Ovary (tissue), 3 donors: ENCODE data around the gene RRP15.

Experiments
- EP300 ChIP-seq: sonication (generic); formaldehyde crosslinking; IDR thresholded peaks from one replicate; pipeline ENCODE4 v1.6.1; 2017; ENCODE audit warnings: antibody characterized with exemption
- POLR2A ChIP-seq: fragments of 450-650 bp; IDR thresholded peaks from one replicate; pipeline ENCODE4 v1.6.1; 2017; ENCODE audit warnings: antibody characterized with exemption, mild to moderate bottlenecking, moderate library complexity
- TF ChIP-seq, protein P1 (sequence below), 3 donors: fragments of 450-650 bp in 2 of 3; fragments of 200-600 bp in 1 of 3; IDR thresholded peaks; one replicate each; pipeline versions ENCODE4 v1.5.1 to v1.8.0; 2016 to 2022; ENCODE audit warnings: antibody characterized with exemption in 3 of 3, mild to moderate bottlenecking in 1 of 3
- donor health status: DM: no; HTN: no; CAD: no.

DNA sequence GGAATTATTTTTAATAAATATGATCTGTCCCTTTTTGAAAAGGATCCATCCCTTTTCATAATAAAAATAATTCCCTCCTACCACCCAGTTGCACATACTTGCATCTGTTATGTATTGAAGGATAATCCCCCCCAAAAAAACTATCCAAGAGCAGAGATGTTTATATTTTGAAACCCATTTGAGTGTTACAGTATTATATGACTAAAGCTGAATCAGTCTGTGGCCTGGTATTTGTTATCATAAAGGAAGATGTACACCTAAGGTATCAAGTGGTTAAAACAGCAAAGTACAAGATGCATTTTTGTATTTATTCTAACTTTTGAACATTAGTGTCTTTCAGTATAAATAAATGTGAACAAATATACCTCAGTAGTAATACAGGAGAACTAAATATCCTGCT, 47.3 kb downstream of the RRP15 start:
- TF ChIP-seq, protein P1, sequence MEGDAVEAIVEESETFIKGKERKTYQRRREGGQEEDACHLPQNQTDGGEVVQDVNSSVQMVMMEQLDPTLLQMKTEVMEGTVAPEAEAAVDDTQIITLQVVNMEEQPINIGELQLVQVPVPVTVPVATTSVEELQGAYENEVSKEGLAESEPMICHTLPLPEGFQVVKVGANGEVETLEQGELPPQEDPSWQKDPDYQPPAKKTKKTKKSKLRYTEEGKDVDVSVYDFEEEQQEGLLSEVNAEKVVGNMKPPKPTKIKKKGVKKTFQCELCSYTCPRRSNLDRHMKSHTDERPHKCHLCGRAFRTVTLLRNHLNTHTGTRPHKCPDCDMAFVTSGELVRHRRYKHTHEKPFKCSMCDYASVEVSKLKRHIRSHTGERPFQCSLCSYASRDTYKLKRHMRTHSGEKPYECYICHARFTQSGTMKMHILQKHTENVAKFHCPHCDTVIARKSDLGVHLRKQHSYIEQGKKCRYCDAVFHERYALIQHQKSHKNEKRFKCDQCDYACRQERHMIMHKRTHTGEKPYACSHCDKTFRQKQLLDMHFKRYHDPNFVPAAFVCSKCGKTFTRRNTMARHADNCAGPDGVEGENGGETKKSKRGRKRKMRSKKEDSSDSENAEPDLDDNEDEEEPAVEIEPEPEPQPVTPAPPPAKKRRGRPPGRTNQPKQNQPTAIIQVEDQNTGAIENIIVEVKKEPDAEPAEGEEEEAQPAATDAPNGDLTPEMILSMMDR (IDR thresholded peaks at IDR 0.05): no peak
- TF ChIP-seq POLR2A: no peak
- TF ChIP-seq EP300: no peak
